ENCODE data around the gene NGB. TPM values are rescaled to one million over a fixed set of nuclear protein-coding genes. Genes with fewer than 3 reads are reported as not detected.

Gene NGB
- total RNA-seq, 2 donors from 2014 or later: 1.5 TPM; not detected in 1

GRCh38 chr14:77241955-77242354 lies 29.1 kb downstream of the NGB start:
- H3K9me3 ChIP-seq: no peaks in the 10 kb centered on the region
- intact Hi-C loops (cut with DNase I): no loop called here
- H3K9ac ChIP-seq (ENCODE audit: low read depth in 2 of 2, low read length in 2 of 2): no peak overlapping the region
- TF ChIP-seq, protein P1, sequence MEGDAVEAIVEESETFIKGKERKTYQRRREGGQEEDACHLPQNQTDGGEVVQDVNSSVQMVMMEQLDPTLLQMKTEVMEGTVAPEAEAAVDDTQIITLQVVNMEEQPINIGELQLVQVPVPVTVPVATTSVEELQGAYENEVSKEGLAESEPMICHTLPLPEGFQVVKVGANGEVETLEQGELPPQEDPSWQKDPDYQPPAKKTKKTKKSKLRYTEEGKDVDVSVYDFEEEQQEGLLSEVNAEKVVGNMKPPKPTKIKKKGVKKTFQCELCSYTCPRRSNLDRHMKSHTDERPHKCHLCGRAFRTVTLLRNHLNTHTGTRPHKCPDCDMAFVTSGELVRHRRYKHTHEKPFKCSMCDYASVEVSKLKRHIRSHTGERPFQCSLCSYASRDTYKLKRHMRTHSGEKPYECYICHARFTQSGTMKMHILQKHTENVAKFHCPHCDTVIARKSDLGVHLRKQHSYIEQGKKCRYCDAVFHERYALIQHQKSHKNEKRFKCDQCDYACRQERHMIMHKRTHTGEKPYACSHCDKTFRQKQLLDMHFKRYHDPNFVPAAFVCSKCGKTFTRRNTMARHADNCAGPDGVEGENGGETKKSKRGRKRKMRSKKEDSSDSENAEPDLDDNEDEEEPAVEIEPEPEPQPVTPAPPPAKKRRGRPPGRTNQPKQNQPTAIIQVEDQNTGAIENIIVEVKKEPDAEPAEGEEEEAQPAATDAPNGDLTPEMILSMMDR (IDR thresholded peaks at IDR 0.05): no peak
- H3K27ac ChIP-seq: no peak overlapping the region
- no peak for DNase-seq
- H3K27me3 ChIP-seq: no peaks in the 10 kb centered on the region
- no peaks in the 10 kb centered on the region for H3K36me3 ChIP-seq
- H3K4me1 ChIP-seq: no peaks in the 10 kb centered on the region
- no peak overlapping the region for H3K4me3 ChIP-seq

DNA sequence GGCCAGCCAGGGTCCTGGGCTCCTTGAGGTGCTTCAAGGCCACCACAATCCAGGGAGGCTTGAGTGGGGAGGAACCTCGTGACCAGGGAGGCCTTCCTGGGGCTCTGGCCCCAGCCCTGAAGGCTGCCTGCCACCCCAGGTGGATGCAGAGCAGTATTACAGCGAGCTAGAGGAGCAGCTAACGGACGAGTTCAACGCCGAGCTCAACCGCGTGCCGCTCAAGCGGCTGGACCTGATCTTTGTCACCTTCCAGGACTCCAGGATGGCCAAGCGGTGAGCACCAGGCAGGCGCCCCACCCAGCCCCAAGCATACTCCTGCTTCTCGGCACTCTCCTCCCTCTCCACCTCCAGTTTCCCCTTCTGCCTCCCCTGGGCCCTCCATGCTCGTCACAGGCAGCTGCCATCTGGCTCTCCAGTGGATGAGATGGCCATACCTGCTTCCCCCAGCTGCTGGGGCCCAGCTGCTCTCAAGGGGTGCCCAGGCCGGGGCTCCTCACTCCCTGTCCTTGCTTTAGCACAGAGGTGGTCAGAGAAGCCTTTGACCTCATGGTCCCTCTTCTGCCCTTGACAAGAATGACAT lies 30.6 kb downstream of the NGB start:
- H3K9ac ChIP-seq (ENCODE audit: low read depth in 2 of 2, low read length in 2 of 2): no peak overlapping the region
- no peak for DNase-seq
- H3K9me3 ChIP-seq: no peaks in the 10 kb centered on the region
- no peak overlapping the region for H3K27ac ChIP-seq
- H3K36me3 ChIP-seq: no peaks in the 10 kb centered on the region
- H3K4me3 ChIP-seq: no peak overlapping the region
- H3K4me1 ChIP-seq: no peaks in the 10 kb centered on the region
- intact Hi-C loops (cut with DNase I): no loop called here
- H3K27me3 ChIP-seq: no peaks in the 10 kb centered on the region
- TF ChIP-seq, protein P1 (IDR thresholded peaks at IDR 0.05): no peak

DNA sequence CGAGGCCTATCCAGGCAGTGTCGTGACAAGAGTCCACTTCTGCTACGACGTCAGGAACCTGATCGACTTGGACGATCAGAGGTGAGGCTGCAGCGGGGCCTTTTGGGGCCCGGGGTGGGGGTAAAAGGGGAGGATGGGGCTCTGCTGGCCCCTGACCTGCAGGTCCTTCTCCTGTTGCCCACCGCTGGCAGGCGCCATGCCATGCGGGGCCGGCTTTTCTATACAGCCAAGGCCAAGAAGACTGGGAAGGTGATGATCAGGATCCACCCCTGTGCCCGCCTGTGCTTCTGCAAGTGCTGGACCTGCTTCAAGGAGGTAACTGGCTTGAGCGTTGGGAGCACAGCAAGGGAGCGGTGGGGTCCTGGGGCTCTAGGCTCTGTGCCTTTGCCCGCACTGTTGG lies 31.6 kb downstream of the NGB start:
- intact Hi-C loops (cut with DNase I): no loop called here
- DNase-seq: no peak

DNA sequence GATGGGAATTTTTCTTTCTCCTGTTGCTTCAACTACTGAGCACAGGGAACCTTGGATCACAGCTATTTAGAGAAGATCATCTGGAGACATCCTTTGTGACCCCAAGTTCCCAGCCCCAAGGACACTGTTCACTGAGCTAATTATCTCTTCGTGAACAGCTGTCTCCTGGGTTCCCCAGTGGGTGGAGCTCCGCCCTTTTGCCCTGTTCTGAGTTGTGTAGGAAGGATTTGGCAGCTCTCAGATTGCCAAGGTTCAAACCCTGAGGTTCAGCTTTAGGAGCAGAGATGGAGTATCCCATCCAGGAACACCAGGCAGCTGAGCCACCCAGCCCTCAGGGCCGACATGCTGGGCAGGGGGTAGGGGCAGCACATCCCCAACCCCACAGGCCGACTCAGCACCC lies 32.0 kb downstream of the NGB start:
- no peak for DNase-seq
- H3K9me3 ChIP-seq: no peaks in the 10 kb centered on the region
- intact Hi-C loops (cut with DNase I): no loop called here

More for the DNA sequence above, 31.6 kb downstream of the NGB start:
- no peak overlapping the region for H3K9ac ChIP-seq (ENCODE audit: low read depth in 2 of 2, low read length in 2 of 2)
- no peaks in the 10 kb centered on the region for H3K9me3 ChIP-seq
- H3K4me3 ChIP-seq: no peak overlapping the region
- no peaks in the 10 kb centered on the region for H3K27me3 ChIP-seq
- no peaks in the 10 kb centered on the region for H3K4me1 ChIP-seq
- no peaks in the 10 kb centered on the region for H3K36me3 ChIP-seq
- TF ChIP-seq, protein P1 (IDR thresholded peaks at IDR 0.05): no peak
- no peak overlapping the region for H3K27ac ChIP-seq

DNA sequence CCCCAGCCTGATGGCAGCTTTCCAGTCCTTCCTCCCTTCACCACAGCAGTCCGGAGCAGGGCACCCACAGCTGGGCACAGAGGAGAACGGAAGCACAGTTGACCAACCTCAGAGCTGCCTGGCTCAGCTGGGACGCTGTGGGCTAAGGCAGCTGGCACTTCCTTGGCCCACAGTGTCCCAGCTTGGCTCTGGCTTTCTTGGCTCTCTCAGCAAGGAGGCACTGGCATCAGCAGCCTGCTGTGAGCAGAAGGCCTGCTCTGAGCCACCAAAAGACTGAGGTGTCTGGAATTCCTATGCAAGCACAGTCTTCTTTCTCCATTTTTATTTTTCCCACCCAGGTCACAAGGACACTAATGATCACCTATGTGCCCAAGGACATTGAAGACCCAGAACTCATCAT lies 32.6 kb downstream of the NGB start:
- Histone ChIP-seq H3K27me3 (no peaks in the 10 kb centered on the region), H3K9me3 (no peaks in the 10 kb centered on the region), H3K9ac (ENCODE audit: low read depth in 2 of 2, low read length in 2 of 2) (no peak overlapping the region), H3K4me3 (no peak overlapping the region), H3K4me1 (no peaks in the 10 kb centered on the region), H3K36me3 (no peaks in the 10 kb centered on the region), H3K27ac (no peak overlapping the region)
- intact Hi-C loops (cut with DNase I): no loop called here
- DNase-seq: no peak
- TF ChIP-seq, protein P1 (IDR thresholded peaks at IDR 0.05): no peak

More for the DNA sequence above, 32.0 kb downstream of the NGB start:
- TF ChIP-seq, protein P1 (IDR thresholded peaks at IDR 0.05): no peak
- Histone ChIP-seq H3K27ac (no peak overlapping the region), H3K4me1 (no peaks in the 10 kb centered on the region), H3K36me3 (no peaks in the 10 kb centered on the region), H3K9ac (ENCODE audit: low read depth in 2 of 2, low read length in 2 of 2) (no peak overlapping the region), H3K27me3 (no peaks in the 10 kb centered on the region), H3K4me3 (no peak overlapping the region)

All from colonic mucosa (tissue), 4 donors.